Measurements from ENCODE around the gene KRTAP5-11.
"Not testable (repeated sequence)": the region's sequence is repeated elsewhere in the genome, so short reads cannot be mapped to it uniquely, and the experiment has no call there.

The KRTAP5-11 gene

DNA sequence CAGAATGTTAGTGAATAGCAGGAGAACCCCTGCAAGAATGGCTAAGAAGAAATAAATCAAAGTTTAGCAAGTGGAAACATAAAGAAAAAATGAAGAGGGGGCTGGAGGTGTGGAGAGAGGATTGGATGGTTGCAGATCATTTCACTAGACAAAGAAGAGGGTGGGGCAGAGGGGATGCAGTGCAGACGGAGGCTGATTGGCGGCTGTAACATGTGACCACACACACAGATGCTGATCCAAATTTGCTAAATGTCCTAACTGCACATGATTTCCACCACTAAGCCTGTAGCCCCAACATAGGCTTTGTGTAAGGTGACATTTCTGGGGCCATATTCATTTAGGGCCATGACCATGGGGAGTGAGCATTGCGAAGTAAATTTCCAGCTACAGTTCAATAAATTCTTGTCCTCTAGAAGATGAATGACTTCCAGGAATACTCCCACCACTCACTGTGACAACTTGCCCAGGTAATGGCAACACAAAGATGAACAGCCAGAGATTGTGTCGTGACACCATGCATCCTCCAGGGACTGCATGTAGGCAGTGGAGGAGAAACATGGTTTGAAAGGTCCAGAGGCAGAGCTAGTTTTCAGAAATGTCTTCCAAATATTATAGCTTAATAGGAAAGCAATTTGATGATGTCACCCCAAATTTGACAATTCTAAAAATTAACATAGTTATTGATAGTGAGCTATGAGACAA, 6.8 kb downstream of the KRTAP5-11 start:
- TF ChIP-seq, protein P1, sequence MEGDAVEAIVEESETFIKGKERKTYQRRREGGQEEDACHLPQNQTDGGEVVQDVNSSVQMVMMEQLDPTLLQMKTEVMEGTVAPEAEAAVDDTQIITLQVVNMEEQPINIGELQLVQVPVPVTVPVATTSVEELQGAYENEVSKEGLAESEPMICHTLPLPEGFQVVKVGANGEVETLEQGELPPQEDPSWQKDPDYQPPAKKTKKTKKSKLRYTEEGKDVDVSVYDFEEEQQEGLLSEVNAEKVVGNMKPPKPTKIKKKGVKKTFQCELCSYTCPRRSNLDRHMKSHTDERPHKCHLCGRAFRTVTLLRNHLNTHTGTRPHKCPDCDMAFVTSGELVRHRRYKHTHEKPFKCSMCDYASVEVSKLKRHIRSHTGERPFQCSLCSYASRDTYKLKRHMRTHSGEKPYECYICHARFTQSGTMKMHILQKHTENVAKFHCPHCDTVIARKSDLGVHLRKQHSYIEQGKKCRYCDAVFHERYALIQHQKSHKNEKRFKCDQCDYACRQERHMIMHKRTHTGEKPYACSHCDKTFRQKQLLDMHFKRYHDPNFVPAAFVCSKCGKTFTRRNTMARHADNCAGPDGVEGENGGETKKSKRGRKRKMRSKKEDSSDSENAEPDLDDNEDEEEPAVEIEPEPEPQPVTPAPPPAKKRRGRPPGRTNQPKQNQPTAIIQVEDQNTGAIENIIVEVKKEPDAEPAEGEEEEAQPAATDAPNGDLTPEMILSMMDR (IDR thresholded peaks at IDR 0.05; ENCODE audit: extremely low read depth, missing control alignments), result no peak
- DNase-seq (ENCODE audit: low spot score), result no peak

DNA sequence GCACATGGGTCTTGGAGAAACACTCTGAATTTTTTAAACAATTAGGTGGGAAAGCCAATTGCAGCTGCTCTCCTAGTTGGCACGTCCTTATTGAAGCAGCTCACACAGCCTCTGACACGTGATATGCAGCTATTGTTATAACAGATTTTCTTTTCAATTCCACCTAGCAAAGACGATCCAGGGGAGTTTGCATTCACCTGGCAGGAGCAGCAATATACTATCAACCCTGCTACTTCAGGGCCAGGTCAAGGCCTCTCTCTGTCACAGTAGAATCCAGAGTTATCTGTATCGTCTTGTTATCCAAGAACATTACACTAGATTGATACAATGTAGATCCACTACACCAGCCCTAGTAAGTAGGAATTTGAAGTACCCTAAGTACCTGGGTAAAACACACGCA, 8.3 kb downstream of the KRTAP5-11 start:
- TF ChIP-seq, protein P1 (IDR thresholded peaks at IDR 0.05; ENCODE audit: extremely low read depth, missing control alignments), result no peak

DNA sequence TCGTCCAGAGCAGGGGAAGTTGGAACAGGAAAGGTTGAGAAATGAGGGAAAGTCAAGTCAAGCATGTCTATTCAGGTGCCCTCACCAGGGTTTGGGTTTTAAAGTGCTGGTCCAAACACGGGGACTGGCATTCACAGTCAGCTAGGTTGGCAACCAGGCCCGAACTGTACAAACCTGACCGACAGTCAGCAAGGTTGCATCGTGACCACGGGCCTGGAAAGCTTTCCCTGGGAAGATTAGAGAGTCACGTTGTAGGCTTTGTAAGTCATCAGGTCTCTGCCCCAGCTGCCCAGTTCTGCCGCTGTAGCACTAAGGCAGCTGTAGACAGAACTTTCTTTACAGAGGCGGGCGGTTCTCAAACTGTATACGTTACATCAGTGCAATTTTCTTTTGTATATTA, 9.9 kb downstream of the KRTAP5-11 start:
- TF ChIP-seq, protein P1 (IDR thresholded peaks at IDR 0.05; ENCODE audit: extremely low read depth, missing control alignments), result no peak
- no peak for DNase-seq (ENCODE audit: low spot score)

More for the DNA sequence above, 8.3 kb downstream of the KRTAP5-11 start:
- no peak for DNase-seq (ENCODE audit: low spot score)

DNA sequence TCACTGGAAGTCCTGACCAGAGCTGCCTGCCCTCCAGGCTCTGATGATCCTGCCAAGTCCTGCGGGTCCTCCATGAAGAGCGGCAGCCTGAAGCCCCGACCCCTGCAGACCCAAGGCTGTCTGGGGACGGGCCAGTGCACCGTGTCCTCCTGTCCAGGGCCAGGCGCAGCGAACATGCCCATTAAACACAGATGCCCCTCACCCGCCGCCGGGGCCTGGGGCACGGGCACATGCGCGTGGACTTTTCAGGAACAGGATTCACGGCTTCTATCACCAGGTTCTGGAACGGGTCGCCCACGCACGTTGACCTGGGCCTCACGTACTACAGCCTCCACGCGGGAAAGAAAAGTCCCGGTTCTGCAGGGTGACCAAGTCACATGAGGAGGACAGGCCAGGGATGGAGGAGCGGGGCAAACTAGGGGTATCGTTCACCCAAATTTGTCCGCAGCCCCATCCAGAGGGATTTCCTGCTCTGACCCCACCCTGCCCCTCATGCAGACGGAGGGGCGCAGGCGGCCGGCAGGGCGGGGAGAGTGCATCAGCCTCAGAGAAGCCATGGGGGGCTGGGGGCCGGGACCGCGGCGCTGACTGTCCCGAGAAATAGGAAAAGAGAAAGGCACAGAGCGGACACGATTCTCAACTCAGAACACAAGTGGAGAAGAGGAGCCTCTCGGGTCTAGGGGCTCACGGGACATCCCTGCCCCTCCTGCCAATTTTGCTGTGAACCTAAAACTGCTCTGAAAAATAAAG, 11.4 kb downstream of the KRTAP5-11 start:
- not testable (repeated sequence) for DNase-seq (ENCODE audit: low spot score)

DNA sequence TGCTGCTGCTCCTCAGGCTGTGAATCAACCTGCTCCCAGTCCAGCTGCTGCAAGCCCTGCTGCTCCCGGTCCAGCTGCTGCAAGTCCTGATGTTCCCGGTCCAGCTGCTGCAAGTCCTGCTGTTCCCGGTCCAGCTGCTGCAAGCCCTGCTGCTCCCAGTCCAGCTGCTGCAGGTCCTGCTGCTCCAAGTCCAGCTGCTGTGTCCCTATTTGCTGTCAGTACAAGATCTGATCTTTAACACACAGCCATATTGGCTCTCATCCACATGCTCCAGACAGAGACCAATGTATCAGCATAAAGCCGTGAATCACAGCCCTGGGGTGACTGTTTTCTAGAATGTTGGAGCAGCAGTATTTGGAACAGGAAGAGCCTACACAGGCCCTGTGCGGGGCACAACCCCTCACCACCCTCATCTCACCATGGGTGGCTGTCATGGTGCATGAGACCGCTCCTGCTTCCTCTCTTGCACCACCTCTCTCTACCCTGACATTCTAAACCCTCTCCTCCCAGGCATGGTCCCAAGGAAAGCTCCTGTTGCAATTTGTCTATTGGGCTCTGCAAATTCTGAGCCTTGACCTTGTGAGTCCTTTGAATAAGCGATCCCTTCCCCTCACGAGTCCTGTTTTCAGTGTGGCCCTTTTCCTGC, 13.8 kb downstream of the KRTAP5-11 start:
- TF ChIP-seq, protein P1 (IDR thresholded peaks at IDR 0.05; ENCODE audit: extremely low read depth, missing control alignments), result no peak
- no peak for DNase-seq (ENCODE audit: low spot score)

DNA sequence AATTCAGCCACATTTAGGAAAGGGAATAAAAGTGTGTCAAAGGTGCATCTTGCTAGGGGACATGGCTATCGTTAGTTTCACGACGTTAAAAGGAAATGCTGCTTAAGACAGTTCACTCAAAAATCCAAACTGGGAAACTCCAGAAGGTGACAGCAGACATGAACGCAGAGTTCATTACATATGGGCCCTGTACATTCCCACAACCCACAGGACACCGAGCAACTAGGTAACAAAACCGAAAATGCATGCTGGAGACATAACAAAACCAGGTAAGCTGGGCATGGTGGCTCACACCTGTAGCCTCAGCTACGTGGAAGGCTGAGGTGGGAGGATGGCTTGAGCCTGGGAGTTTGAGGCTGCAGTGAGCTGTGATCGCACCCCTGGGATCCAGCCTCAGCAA, 15.0 kb downstream of the KRTAP5-11 start:
- not testable (repeated sequence) for DNase-seq (ENCODE audit: low spot score)

GRCh38 chr11:71566626-71567599, 15.8 kb downstream of the KRTAP5-11 start:
- DNase-seq (ENCODE audit: low spot score), result not testable (repeated sequence)

- TF ChIP-seq, protein P1 (IDR thresholded peaks at IDR 0.05; ENCODE audit: extremely low read depth, missing control alignments), result no peak
- no peak for DNase-seq (ENCODE audit: low spot score)
Measured at GRCh38 chr11:71566081-71566620, 16.5 kb downstream of the KRTAP5-11 start.
